Right kidney (tissue), 1 donor: ENCODE measurements around the gene GDA.

Experiments used
- DNase-seq: peaks from one replicate; pipeline ENCODE4 v3.0.0-alpha.2; 2016

The GDA gene

GRCh38 chr9:72150661-72151060 lies 1.4 kb downstream of the GDA start:
- no peak for DNase-seq

GRCh38 chr9:72151104-72151503 lies 1.9 kb downstream of the GDA start:
- no peak for DNase-seq

- no peak for DNase-seq
Observed at GRCh38 chr9:72154468-72155285, 5.4 kb downstream of the GDA start.

- no peak for DNase-seq
Observed at GRCh38 chr9:72155301-72155700, 6.1 kb downstream of the GDA start.

GRCh38 chr9:72156586-72156985 lies 7.3 kb downstream of the GDA start:
- DNase-seq, result no peak

- DNase-seq, result no peak
Observed at GRCh38 chr9:72158680-72159079, 9.4 kb downstream of the GDA start.

GRCh38 chr9:72160446-72161123 lies 11.3 kb downstream of the GDA start:
- DNase-seq, result no peak

- DNase-seq, result no peak
Observed at GRCh38 chr9:72165326-72165725, 16.1 kb downstream of the GDA start.

GRCh38 chr9:72165821-72166547 lies 16.7 kb downstream of the GDA start:
- DNase-seq, result no peak

GRCh38 chr9:72168075-72168474 lies 18.8 kb downstream of the GDA start:
- DNase-seq, result no peak

- DNase-seq, result no peak
Observed at GRCh38 chr9:72169178-72169577, 19.9 kb downstream of the GDA start.

GRCh38 chr9:72173080-72173479 lies 23.8 kb downstream of the GDA start:
- no peak for DNase-seq

GRCh38 chr9:72185561-72185960 lies 36.3 kb downstream of the GDA start:
- DNase-seq, result no peak

GRCh38 chr9:72187121-72187695 lies 38.0 kb downstream of the GDA start:
- DNase-seq, result no peak

GRCh38 chr9:72188232-72188631 lies 39.0 kb downstream of the GDA start:
- no peak for DNase-seq

- no peak for DNase-seq
Observed at GRCh38 chr9:72193478-72193881, 44.2 kb downstream of the GDA start.

- no peak for DNase-seq
Observed at GRCh38 chr9:72199238-72199637, 50.0 kb downstream of the GDA start.

- DNase-seq, result no peak
Observed at GRCh38 chr9:72200452-72200851, 51.2 kb downstream of the GDA start.

- no peak for DNase-seq
Observed at GRCh38 chr9:72202009-72202408, 52.8 kb downstream of the GDA start.

- no peak for DNase-seq
Observed at GRCh38 chr9:72203205-72203803, 54.1 kb downstream of the GDA start.

- DNase-seq, result no peak
Observed at GRCh38 chr9:72204062-72204461, 54.8 kb downstream of the GDA start.

- DNase-seq, result no peak
Observed at GRCh38 chr9:72205513-72205912, 56.3 kb downstream of the GDA start.

GRCh38 chr9:72207278-72207677 lies 58.0 kb downstream of the GDA start:
- no peak for DNase-seq
